SU-DHL-6 (cell line): Measurements from ENCODE around the gene PIGP.

Experiments
- EZH2phosphoT487 ChIP-seq: fragments of 200-600 bp; sonication (generic), shearing (Covaris generic); conservative IDR thresholded peaks from 2 replicates; pipeline ENCODE4 v1.6.1; 2018; ENCODE audit warnings: mild to moderate bottlenecking, antibody characterized with exemption, low read length, moderate library complexity, mixed read lengths
- TF ChIP-seq, protein P1 (sequence below): fragments of 200-600 bp; sonication (generic); IDR thresholded peaks from one replicate; pipeline ENCODE4 v1.5.1; 2017; ENCODE audit warnings: antibody characterized with exemption, mild to moderate bottlenecking, low read length, moderate library complexity; ENCODE audit not compliant: insufficient read depth, poor library complexity, severe bottlenecking

DNA sequence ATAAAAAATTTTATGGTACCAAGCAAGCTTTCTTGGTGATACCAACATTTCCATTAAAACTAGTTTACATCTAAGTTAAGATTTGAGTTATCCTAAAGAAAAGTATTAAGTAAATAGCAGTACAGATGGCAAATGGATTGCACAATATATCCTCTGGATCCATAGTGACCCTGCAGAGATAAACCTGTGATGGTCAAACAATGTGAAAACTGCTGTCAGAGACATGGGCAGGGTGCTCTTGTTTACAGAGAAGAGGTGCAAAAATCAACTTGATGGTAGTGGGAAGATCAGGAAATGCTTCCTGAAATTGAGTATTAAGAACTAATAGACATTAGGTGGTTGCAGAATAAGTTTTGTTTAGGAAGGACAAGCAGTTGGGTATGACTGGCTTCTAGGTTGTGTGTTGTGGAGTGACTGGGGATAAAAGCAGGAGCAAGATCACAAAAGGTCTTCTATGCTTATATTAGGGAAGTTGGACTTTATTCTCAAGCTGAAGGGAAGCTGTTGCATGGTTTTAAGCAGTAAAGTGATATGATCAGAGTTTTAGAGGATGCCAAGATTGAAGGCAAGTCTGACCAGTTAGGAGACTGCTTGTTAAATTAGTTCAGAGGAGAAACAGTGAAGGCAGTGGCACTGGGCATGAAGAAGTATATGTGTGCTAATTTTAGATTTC is 10.1 kb upstream of the PIGP start:
- TF ChIP-seq, protein P1, sequence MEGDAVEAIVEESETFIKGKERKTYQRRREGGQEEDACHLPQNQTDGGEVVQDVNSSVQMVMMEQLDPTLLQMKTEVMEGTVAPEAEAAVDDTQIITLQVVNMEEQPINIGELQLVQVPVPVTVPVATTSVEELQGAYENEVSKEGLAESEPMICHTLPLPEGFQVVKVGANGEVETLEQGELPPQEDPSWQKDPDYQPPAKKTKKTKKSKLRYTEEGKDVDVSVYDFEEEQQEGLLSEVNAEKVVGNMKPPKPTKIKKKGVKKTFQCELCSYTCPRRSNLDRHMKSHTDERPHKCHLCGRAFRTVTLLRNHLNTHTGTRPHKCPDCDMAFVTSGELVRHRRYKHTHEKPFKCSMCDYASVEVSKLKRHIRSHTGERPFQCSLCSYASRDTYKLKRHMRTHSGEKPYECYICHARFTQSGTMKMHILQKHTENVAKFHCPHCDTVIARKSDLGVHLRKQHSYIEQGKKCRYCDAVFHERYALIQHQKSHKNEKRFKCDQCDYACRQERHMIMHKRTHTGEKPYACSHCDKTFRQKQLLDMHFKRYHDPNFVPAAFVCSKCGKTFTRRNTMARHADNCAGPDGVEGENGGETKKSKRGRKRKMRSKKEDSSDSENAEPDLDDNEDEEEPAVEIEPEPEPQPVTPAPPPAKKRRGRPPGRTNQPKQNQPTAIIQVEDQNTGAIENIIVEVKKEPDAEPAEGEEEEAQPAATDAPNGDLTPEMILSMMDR = no peak
- no peak for TF ChIP-seq EZH2phosphoT487
